C4-2B (cell line): ENCODE measurements around the gene ARHGEF26.

Source experiments
- CTCF ChIP-seq: fragments of 450-650 bp; conservative IDR thresholded peaks from 2 replicates; pipeline ENCODE4 v1.5.1; 2017; ENCODE audit warnings: mild to moderate bottlenecking
- ZFX ChIP-seq: fragments of 450-650 bp; IDR thresholded peaks from 2 replicates; pipeline ENCODE4 v1.6.1; 2017

DNA sequence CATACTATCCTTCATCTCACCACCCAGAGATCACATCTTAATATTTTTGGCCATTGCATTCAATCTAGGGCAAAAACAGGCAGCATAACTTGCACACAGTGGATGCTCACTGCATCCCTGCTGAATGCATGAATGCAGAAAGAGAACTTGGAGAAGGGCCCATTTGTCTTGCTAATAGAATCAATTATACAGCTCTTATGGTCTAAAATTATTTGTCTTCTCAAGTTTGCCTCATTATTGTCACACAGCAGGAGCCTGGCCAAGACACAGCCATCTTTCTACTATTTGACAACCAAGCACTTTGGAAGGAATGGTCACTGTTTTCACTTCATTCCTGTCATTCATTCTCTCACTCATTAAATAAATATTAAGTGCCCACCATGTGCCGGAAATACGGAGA, 1.2 kb upstream of the ARHGEF26 start:
- TF ChIP-seq CTCF (no peak), ZFX (no peak)
